H1 (cell line): Measurements from ENCODE around the gene PHACTR2. TPM values are rescaled to one million over a fixed set of nuclear protein-coding genes. Genes with fewer than 3 reads are reported as not detected.

ENCODE experiments used
- CTCF ChIA-PET: fragments of 300-600 bp; sonication (Branson Sonifier 250); formaldehyde crosslinking; loops from one replicate; lab custom pipeline; 2021; ENCODE audit not compliant: partially characterized antibody; lab: Charles Lee
- POLR2A ChIA-PET: fragments of 300-600 bp; sonication (Branson Sonifier 250); formaldehyde crosslinking; loops from one replicate; lab custom pipeline; 2021; ENCODE audit warnings: inconsistent platforms; ENCODE audit not compliant: partially characterized antibody; lab: Charles Lee
- DNase-seq, 2 experiments: peaks; one replicate each; pipeline versions ENCODE4 v3.0.0 to v3.0.0-alpha.2; 2010 to 2022; ENCODE audit warnings: low spot score in 2 of 2, low read depth in 1 of 2, mixed read lengths in 1 of 2
- FAIRE-seq: peaks from 2 replicates; lab custom pipeline; 2011; peaks lifted over from hg19 to GRCh38; lab: Jason Lieb, UNC
- H2AFZ ChIP-seq: 2 replicates; pipeline ENCODE4 v1.8.1; 2012; ENCODE audit warnings: low read length, inconsistent platforms
- H2AK5ac ChIP-seq: 2 replicates; pipeline ENCODE4 v1.6.1; 2013; ENCODE audit warnings: low read depth, low read length
- H2BK120ac ChIP-seq: replicated peaks from 2 replicates; pipeline ENCODE3; 2013; ENCODE audit warnings: low read depth, low read length, inconsistent platforms
- H2BK12ac ChIP-seq: 2 replicates; pipeline ENCODE4 v1.6.1; 2013; ENCODE audit warnings: low read depth, low read length
- H2BK15ac ChIP-seq: 2 replicates; pipeline ENCODE4 v1.6.1; 2013; ENCODE audit warnings: low read length
- H2BK20ac ChIP-seq: 2 replicates; pipeline ENCODE4 v1.6.1; 2013; ENCODE audit warnings: low read length
- H2BK5ac ChIP-seq: 2 replicates; pipeline ENCODE4 v1.6.1; 2013; ENCODE audit warnings: low read depth, low read length
- H3K14ac ChIP-seq: 2 replicates; pipeline ENCODE4 v1.6.1; 2013; ENCODE audit warnings: inconsistent platforms; ENCODE audit not compliant: insufficient read length
- H3K18ac ChIP-seq: 2 replicates; pipeline ENCODE4 v1.6.1; 2013; ENCODE audit warnings: low read length; ENCODE audit errors: extremely low read depth
- H3K23ac ChIP-seq: 2 replicates; pipeline ENCODE4 v1.6.1; 2013; ENCODE audit warnings: inconsistent platforms; ENCODE audit not compliant: insufficient read length
- H3K23me2 ChIP-seq: 2 replicates; pipeline ENCODE4 v1.6.1; 2013; ENCODE audit warnings: low read depth, low read length
- H3K27ac ChIP-seq: 2 replicates; pipeline ENCODE4 v1.6.1; 2011; ENCODE audit warnings: low read depth, low read length, inconsistent platforms
- H3K27me3 ChIP-seq, 4 experiments: replicated peaks in 1 of 4; 1 replicate in 1 of 4; 2 replicates in 3 of 4; pipeline versions ENCODE4 v1.6.1 to v1.8.1; 2011 to 2013; ENCODE audit warnings: low read length in 3 of 4, mild to moderate bottlenecking in 3 of 4, inconsistent platforms in 2 of 4, mixed read lengths in 2 of 4, moderate library complexity in 1 of 4; ENCODE audit not compliant: control insufficient read depth in 3 of 4, insufficient read depth in 3 of 4; ENCODE audit errors: extremely low read depth in 1 of 4
- H3K36me3 ChIP-seq, 4 experiments: 2 replicates each; pipeline versions ENCODE4 v1.6.1 to v1.8.1; 2011 to 2013; ENCODE audit warnings: mild to moderate bottlenecking in 4 of 4, low read length in 3 of 4, moderate library complexity in 2 of 4, control low read depth in 1 of 4, inconsistent platforms in 1 of 4; ENCODE audit not compliant: insufficient read depth in 4 of 4, control insufficient read depth in 2 of 4
- H3K4ac ChIP-seq: replicated peaks from 2 replicates; pipeline ENCODE3; 2013; ENCODE audit warnings: low read length, low read depth, mixed read lengths, inconsistent platforms; ENCODE audit not compliant: insufficient read length
- H3K4me1 ChIP-seq, 4 experiments: replicated peaks in 1 of 4; 1 replicate in 1 of 4; 2 replicates in 3 of 4; pipeline versions ENCODE4 v1.6.1 to v1.8.1; 2011 to 2013; ENCODE audit warnings: low read length in 3 of 4, inconsistent platforms in 2 of 4, mixed read lengths in 1 of 4; ENCODE audit not compliant: insufficient read depth in 4 of 4, control insufficient read depth in 3 of 4
- H3K4me2 ChIP-seq, 2 experiments: 2 replicates each; pipeline versions ENCODE4 v1.6.1 to v1.8.1; 2011 to 2013; ENCODE audit warnings: low read depth in 2 of 2, low read length in 2 of 2, control low read depth in 1 of 2, inconsistent platforms in 1 of 2, mild to moderate bottlenecking in 1 of 2; ENCODE audit not compliant: insufficient read depth in 1 of 2
- H3K4me3 ChIP-seq, 4 experiments: fragments of 200-600, 300-600 bp in 1 of 4; sonication (generic), shearing (Covaris generic), sonication (Bioruptor Twin) in 1 of 4; 2 replicates each; pipeline versions ENCODE4 v1.5.1 to v1.8.1; 2011 to 2016; ENCODE audit warnings: low read length in 4 of 4, low read depth in 3 of 4, control low read depth in 2 of 4, inconsistent platforms in 2 of 4, mild to moderate bottlenecking in 2 of 4, mixed read lengths in 1 of 4, moderate library complexity in 1 of 4; ENCODE audit not compliant: insufficient read depth in 2 of 4; ENCODE audit errors: extremely low read depth in 1 of 4
- H3K56ac ChIP-seq: replicated peaks from 2 replicates; pipeline ENCODE3; 2013; ENCODE audit warnings: low read depth, mild to moderate bottlenecking, mixed read lengths, low read length, inconsistent platforms; ENCODE audit not compliant: insufficient read length
- H3K79me1 ChIP-seq: 2 replicates; pipeline ENCODE4 v1.6.1; 2013; ENCODE audit warnings: low read depth, low read length, control low read depth
- H3K79me2 ChIP-seq, 2 experiments: 2 replicates each; pipeline versions ENCODE4 v1.6.1 to v1.8.1; 2012 to 2013; ENCODE audit warnings: low read length in 2 of 2, mild to moderate bottlenecking in 2 of 2, inconsistent platforms in 1 of 2; ENCODE audit not compliant: insufficient read depth in 2 of 2, control insufficient read depth in 1 of 2
- H3K9ac ChIP-seq, 4 experiments: replicated peaks in 1 of 4; 1 replicate in 1 of 4; 2 replicates in 3 of 4; pipeline versions ENCODE4 v1.6.1 to v1.8.1; 2011 to 2013; ENCODE audit warnings: low read depth in 3 of 4, low read length in 3 of 4, control low read depth in 2 of 4, mild to moderate bottlenecking in 2 of 4, moderate library complexity in 2 of 4, inconsistent platforms in 1 of 4; ENCODE audit errors: extremely low read depth in 1 of 4
- H3K9me3 ChIP-seq, 2 experiments: 2 replicates each; pipeline versions ENCODE4 v1.6.1 to v1.8.1; 2012 to 2013; ENCODE audit warnings: mild to moderate bottlenecking in 2 of 2, moderate library complexity in 2 of 2, control low read depth in 1 of 2, inconsistent platforms in 1 of 2, low read depth in 1 of 2, low read length in 1 of 2, mixed read lengths in 1 of 2; ENCODE audit not compliant: insufficient read depth in 2 of 2
- H4K20me1 ChIP-seq, 2 experiments: replicated peaks in 1 of 2; 2 replicates each; pipeline versions ENCODE3 to v1.8.1; 2011 to 2013; ENCODE audit warnings: inconsistent platforms in 2 of 2, low read length in 2 of 2, mild to moderate bottlenecking in 1 of 2; ENCODE audit not compliant: insufficient read depth in 2 of 2, control insufficient read depth in 1 of 2
- H4K5ac ChIP-seq: 2 replicates; pipeline ENCODE4 v1.6.1; 2013; ENCODE audit warnings: low read length, low read depth, mixed read lengths, inconsistent platforms; ENCODE audit not compliant: insufficient read length
- H4K8ac ChIP-seq: 2 replicates; pipeline ENCODE4 v1.8.0; 2013; ENCODE audit warnings: mild to moderate bottlenecking, moderate library complexity, low read length, inconsistent platforms; ENCODE audit not compliant: insufficient read depth; ENCODE audit errors: extremely low read depth
- H4K91ac ChIP-seq: replicated peaks from 2 replicates; pipeline ENCODE3; 2013; ENCODE audit warnings: low read length, mixed read lengths, inconsistent platforms; ENCODE audit not compliant: insufficient read length
- ASH2L ChIP-seq: fragments of 200-600, 300-600 bp; sonication (generic); IDR thresholded peaks from one replicate; pipeline ENCODE4 v1.7.1; 2017; ENCODE audit warnings: low read length
- CREB1 ChIP-seq: IDR thresholded peaks from 2 replicates; pipeline ENCODE4 v1.6.1; 2012; ENCODE audit warnings: inconsistent platforms
- GTF2F1 ChIP-seq: IDR thresholded peaks from 2 replicates; pipeline ENCODE4 v1.6.1; 2012; ENCODE audit warnings: low read depth, low read length, improper control_type of control experiment, borderline replicate concordance
- KDM4A ChIP-seq: IDR thresholded peaks from one replicate; pipeline ENCODE4 v1.7.1; 2012; ENCODE audit warnings: low read depth, mild to moderate bottlenecking, moderate library complexity, low read length, inconsistent platforms; ENCODE audit not compliant: severe bottlenecking
- MAFK ChIP-seq: IDR thresholded peaks from 2 replicates; pipeline ENCODE4 v1.6.1; 2012; ENCODE audit warnings: low read depth, mild to moderate bottlenecking, improper control_type of control experiment, low read length
- NRF1 ChIP-seq: IDR thresholded peaks from 2 replicates; pipeline ENCODE4 v1.6.1; 2011; ENCODE audit warnings: mild to moderate bottlenecking, low read depth, low read length, improper control_type of control experiment
- PHF8 ChIP-seq: fragments of 200-600 bp; sonication (generic); conservative IDR thresholded peaks from 2 replicates; pipeline ENCODE4 v1.7.1; 2012; ENCODE audit warnings: low read depth, mild to moderate bottlenecking, inconsistent platforms, low read length, moderate library complexity
- RBBP5 ChIP-seq: IDR thresholded peaks from 2 replicates; pipeline ENCODE4 v1.7.1; 2012; ENCODE audit warnings: low read depth, mild to moderate bottlenecking, inconsistent platforms, low read length, moderate library complexity, borderline replicate concordance
- SIRT6 ChIP-seq: IDR thresholded peaks from one replicate; pipeline ENCODE4 v1.7.1; 2012; ENCODE audit warnings: low read length, inconsistent platforms
- SUZ12 ChIP-seq: fragments of 200-600 bp; sonication (generic); IDR thresholded peaks from 2 replicates; pipeline ENCODE4 v1.6.1; 2012; ENCODE audit warnings: mild to moderate bottlenecking, inconsistent platforms, low read length, moderate library complexity, mixed read lengths
- YY1 ChIP-seq: IDR thresholded peaks from 2 replicates; pipeline ENCODE4 v1.6.1; 2011; ENCODE audit warnings: low read depth, mild to moderate bottlenecking, low read length
- WGBS, 2 experiments: shearing (Covaris generic) in 1 of 2; methylation state at CpG; one replicate each; pipeline versions ENCODE4 v1.1.6 to v1.1.7; 2013 to 2015; ENCODE audit warnings: low lambda C conversion rate in 2 of 2, mixed read lengths in 2 of 2, inconsistent platforms in 1 of 2, low coverage in 1 of 2, missing lambda C conversion rate in 1 of 2; ENCODE audit not compliant: insufficient replicate concordance in 2 of 2, insufficient coverage in 1 of 2, insufficient read length in 1 of 2; ENCODE audit errors: extremely low coverage in 1 of 2, missing lambda C conversion rate in 1 of 2; 5-methylcytosine and 5-hydroxymethylcytosine counted together
- polyA plus RNA-seq, 7 experiments: library from polyadenylated mRNA; depleted of rRNA in 3 of 7; stranded (reverse) in 5 of 7; unstranded in 2 of 7; fragments of >200 nt in 5 of 7; fragments of 200-250 nt in 2 of 7; gene quantifications; 1 replicate in 5 of 7; 2 replicates in 1 of 7; 4 replicates in 1 of 7; pipeline versions ENCODE4 v1.2.1 to v1.2.3, GENCODE V29; 2011 to 2013; ENCODE audit warnings: missing spikeins in 2 of 7, mixed read lengths in 2 of 7
- total RNA-seq: library from RNA; stranded (reverse); fragmentation: NEBNext Ultra II Directional; extraction: Animal tissue kit (Norgen Biotek cat#: 25700); gene quantifications from 2 replicates; pipeline ENCODE4 v1.2.1, GENCODE V29; 2021
- TF ChIP-seq, protein P1 (sequence below): IDR thresholded peaks from 2 replicates; pipeline ENCODE4 v1.6.1; 2012; ENCODE audit warnings: inconsistent platforms

PHACTR2 gene
- total and polyA plus RNA-seq, 2 of the 8 experiments (the other 6 are each of a cell fraction or from before 2014, with no cell fraction given), result 16.9 to 131 TPM

DNA sequence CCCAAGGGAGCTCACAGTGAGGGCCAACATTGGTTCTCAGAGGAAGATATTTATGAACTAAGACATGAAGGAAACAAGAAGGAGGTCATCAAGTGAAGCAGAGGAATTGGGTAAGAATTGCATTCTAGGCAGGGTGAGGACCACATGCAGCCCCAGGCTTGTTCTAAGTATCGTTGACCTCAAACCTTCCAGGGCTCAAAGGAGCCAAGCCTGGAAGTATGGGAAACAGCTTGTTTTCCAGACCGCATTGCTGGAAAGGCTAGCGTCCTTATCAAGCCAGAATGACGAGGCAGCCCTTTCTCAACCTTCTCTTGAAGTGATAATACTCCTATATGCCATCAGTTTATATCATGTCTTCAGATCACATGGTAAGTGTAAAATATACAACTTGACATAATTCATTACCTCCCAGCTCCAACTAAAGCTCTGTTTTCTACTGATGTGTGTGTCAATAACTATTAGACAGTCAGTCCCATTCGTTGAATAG lies 79.6 kb downstream of the PHACTR2 start:
- no peak overlapping the region; the same call in 1 of the 2 replicates for H3K27ac ChIP-seq
- no peak overlapping the region for H4K5ac ChIP-seq
- POLR2A ChIA-PET, result interaction anchor here (1.8 kb wide), 1 partner anchor 86 kb away, joined by 4 read pairs; the partner anchor contains the start of gene LTV1
- no peaks in the 10 kb centered on the region for H3K23me2 ChIP-seq
- no peak overlapping the region for H2BK12ac ChIP-seq
- CTCF ChIA-PET, result no interaction called here
- no peaks in the 10 kb centered on the region for H3K79me2 ChIP-seq
- H2BK15ac ChIP-seq, result no peak overlapping the region
- no peaks in the 10 kb centered on the region for H4K20me1 ChIP-seq
- peaks cover 0 to 36% (median 9%) of the 10 kb centered on the region in 4 experiments; a peak in 7 of 8 replicates for H3K36me3 ChIP-seq
- no peak overlapping the region for H2AK5ac ChIP-seq
- FAIRE-seq (no peak), DNase-seq (no peak)
- H3K4me1 ChIP-seq, result peaks cover 0 to 6% (median 2%) of the 10 kb centered on the region in 4 experiments; a peak in 3 of 7 replicates
- no peak overlapping the region for H3K4me2 ChIP-seq
- H2BK20ac ChIP-seq, result no peak overlapping the region
- H3K56ac ChIP-seq, result no peak overlapping the region
- H4K91ac ChIP-seq, result no peak overlapping the region
- no peak overlapping the region for H3K9ac ChIP-seq
- H3K4ac ChIP-seq, result no peak overlapping the region
- no peak overlapping the region for H3K18ac ChIP-seq
- no peak overlapping the region for H3K4me3 ChIP-seq
- no peaks in the 10 kb centered on the region; the same call in 1 of the 2 replicates for H3K79me1 ChIP-seq
- no peak overlapping the region; the same call in 1 of the 2 replicates for H2BK5ac ChIP-seq
- H3K23ac ChIP-seq, result no peak overlapping the region
- H3K9me3 ChIP-seq, result no peaks in the 10 kb centered on the region
- no peak overlapping the region for H3K14ac ChIP-seq
- no peak for TF ChIP-seq RBBP5
- TF ChIP-seq, protein P1, sequence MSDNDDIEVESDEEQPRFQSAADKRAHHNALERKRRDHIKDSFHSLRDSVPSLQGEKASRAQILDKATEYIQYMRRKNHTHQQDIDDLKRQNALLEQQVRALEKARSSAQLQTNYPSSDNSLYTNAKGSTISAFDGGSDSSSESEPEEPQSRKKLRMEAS, result no peak
- no peak for TF ChIP-seq GTF2F1
- no peak for TF ChIP-seq YY1
- no peak for TF ChIP-seq CREB1
- no peak for TF ChIP-seq SIRT6
- no peak for TF ChIP-seq KDM4A
- TF ChIP-seq SUZ12, result no peak
- no peak for TF ChIP-seq ASH2L
- no peak for TF ChIP-seq MAFK
- no peak for TF ChIP-seq NRF1
- TF ChIP-seq PHF8, result no peak
- H2AFZ ChIP-seq, result no peak overlapping the region
- no peak overlapping the region for H4K8ac ChIP-seq
- H2BK120ac ChIP-seq, result no peak overlapping the region
- 96% methylated on average over 5 of the region's 5 CpGs; no CpG with 5 or more reads in 1 of the 2 experiments for WGBS, 2 experiments
- H3K27me3 ChIP-seq, result no peaks in the 10 kb centered on the region
